WTC11 (cell line): ENCODE data around the gene STX8. TPM values are rescaled to one million over a fixed set of nuclear protein-coding genes. Genes with fewer than 3 reads are reported as not detected.

Experiments
- ATAC-seq: fragments of 200-7000 bp; cut with Tn5 transposase; 2 replicates; pipeline ENCODE4 v1.10.0; 2021; ENCODE audit warnings: mild to moderate bottlenecking, moderate library complexity
- CTCF ChIA-PET: fragments of 300-600 bp; sonication (Branson Sonifier 250); formaldehyde crosslinking; loops from one replicate; lab custom pipeline; 2021; ENCODE audit warnings: antibody characterized with exemption; lab: Charles Lee
- POLR2A ChIA-PET: fragments of 350-600 bp; sonication (Branson Sonifier 250); formaldehyde crosslinking; loops from one replicate; lab custom pipeline; 2021; ENCODE audit warnings: antibody characterized with exemption; lab: Charles Lee
- DNase-seq: peaks from one replicate; pipeline ENCODE4 v3.0.0; 2021; ENCODE audit warnings: low spot score
- H3K27ac Mint-ChIP-seq: 2 replicates; pipeline ENCODE4 v1.8.0; 2021; ENCODE audit warnings: mixed read lengths
- H3K27me3 Mint-ChIP-seq: 2 replicates; pipeline ENCODE4 v1.8.0; 2021; ENCODE audit warnings: low read depth, mild to moderate bottlenecking, moderate library complexity, mixed read lengths
- H3K36me3 Mint-ChIP-seq: 2 replicates; pipeline ENCODE4 v1.8.0; 2021; ENCODE audit warnings: mixed read lengths
- H3K4me1 Mint-ChIP-seq: 2 replicates; pipeline ENCODE4 v1.8.0; 2022; ENCODE audit warnings: mixed read lengths
- H3K4me3 Mint-ChIP-seq: 2 replicates; pipeline ENCODE4 v1.8.0; 2021; ENCODE audit warnings: mild to moderate bottlenecking, moderate library complexity, mixed read lengths
- H3K9me3 Mint-ChIP-seq: 2 replicates; pipeline ENCODE4 v1.8.0; 2021; ENCODE audit warnings: mixed read lengths
- ATF3 ChIP-seq: sonication (generic); formaldehyde crosslinking; conservative IDR thresholded peaks from 2 replicates; pipeline ENCODE4 v1.8.1; 2022; ENCODE audit warnings: mild to moderate bottlenecking, missing genetic modification reagents
- ATF6 ChIP-seq: sonication (generic); formaldehyde crosslinking; IDR thresholded peaks from 2 replicates; pipeline ENCODE4 v1.8.1; 2023; ENCODE audit warnings: mild to moderate bottlenecking, missing genetic modification reagents
- CDX4 ChIP-seq: fragments of 250-450 bp; sonication (Bioruptor Pico); IDR thresholded peaks from 2 replicates; pipeline ENCODE4 v1.9.0; 2021; ENCODE audit warnings: moderate library complexity, mild to moderate bottlenecking, inconsistent platforms, borderline replicate concordance
- CTCF ChIP-seq: fragments of 200-600 bp; IDR thresholded peaks from 2 replicates; pipeline ENCODE4 v1.8.0; 2022; ENCODE audit warnings: antibody characterized with exemption
- FOXK1 ChIP-seq: sonication (generic); formaldehyde crosslinking; IDR thresholded peaks from 2 replicates; pipeline ENCODE4 v1.8.0; 2022; ENCODE audit warnings: mild to moderate bottlenecking, moderate library complexity, missing genetic modification reagents
- IRF2 ChIP-seq: sonication (generic); formaldehyde crosslinking; IDR thresholded peaks from 2 replicates; pipeline ENCODE4 v1.8.0; 2022; ENCODE audit warnings: low read depth, missing genetic modification reagents, borderline replicate concordance
- NR3C1 ChIP-seq: sonication (generic); formaldehyde crosslinking; conservative IDR thresholded peaks from 2 replicates; pipeline ENCODE4 v1.8.1; 2023; ENCODE audit warnings: low read depth, mild to moderate bottlenecking, missing genetic modification reagents
- SMAD3 ChIP-seq: sonication (generic); formaldehyde crosslinking; IDR thresholded peaks from 2 replicates; pipeline ENCODE4 v1.8.0; 2022; ENCODE audit warnings: missing genetic modification reagents, mild to moderate bottlenecking, borderline replicate concordance
- USF2 ChIP-seq: sonication (generic); formaldehyde crosslinking; IDR thresholded peaks from 2 replicates; pipeline ENCODE4 v1.8.1; 2023; ENCODE audit warnings: mild to moderate bottlenecking, missing genetic modification reagents, moderate library complexity
- ZMAT4 ChIP-seq: fragments of 250-450 bp; sonication (Bioruptor Pico); IDR thresholded peaks from 2 replicates; pipeline ENCODE4 v1.9.0; 2021; ENCODE audit warnings: mild to moderate bottlenecking
- ZNF219 ChIP-seq: sonication (generic); formaldehyde crosslinking; IDR thresholded peaks from 2 replicates; pipeline ENCODE4 v1.8.0; 2023; ENCODE audit warnings: missing genetic modification reagents, mild to moderate bottlenecking, borderline replicate concordance
- ZNF317 ChIP-seq: sonication (generic); formaldehyde crosslinking; IDR thresholded peaks from 2 replicates; pipeline ENCODE4 v1.8.1; 2023; ENCODE audit warnings: low read depth, mild to moderate bottlenecking, moderate library complexity, missing genetic modification reagents, borderline replicate concordance
- ZSCAN18 ChIP-seq: fragments of 250-450 bp; sonication (Bioruptor Pico); IDR thresholded peaks from 2 replicates; pipeline ENCODE4 v2.1.2; 2022; ENCODE audit warnings: mild to moderate bottlenecking, moderate library complexity
- total RNA-seq: library from RNA; stranded (reverse); gene quantifications from 3 replicates; pipeline ENCODE4 v1.2.3, GENCODE V29; 2021

The STX8 gene
- total RNA-seq, 1 experiment from 2014 or later: 39.9 TPM

GRCh38 chr17:9292561-9292941 is 283.1 kb downstream of the STX8 start:
- DNase-seq: no peak
- H3K4me1 Mint-ChIP-seq: 0 out of 2 replicates have a peak, but pooled peaks cover under 1% of the 10 kb centered on the region
- no peaks in the 10 kb centered on the region; the same call in 1 of the 2 replicates for H3K9me3 Mint-ChIP-seq
- no peaks in the 10 kb centered on the region for H3K36me3 Mint-ChIP-seq
- ATAC-seq: no peak
- ChIA-PET POLR2A (no interaction called here), CTCF (interaction anchor here (0.6 to 2.3 kb wide), 24 partner anchors 17 to 404 kb away, joined by 3 to 14 read pairs (median 3); partner anchors contain the start of gene CFAP52)
- H3K27ac Mint-ChIP-seq: no peak overlapping the region
- no peak overlapping the region for H3K4me3 Mint-ChIP-seq
- no peaks in the 10 kb centered on the region for H3K27me3 Mint-ChIP-seq
- no peak for TF ChIP-seq ZSCAN18
- TF ChIP-seq ZNF219 (CRISPR knock-in tag): no peak
- TF ChIP-seq ZNF317 (CRISPR knock-in tag): no peak
- TF ChIP-seq CDX4 (CRISPR knock-in tag): no peak
- TF ChIP-seq USF2 (CRISPR knock-in tag): no peak
- TF ChIP-seq IRF2 (CRISPR knock-in tag): no peak
- TF ChIP-seq NR3C1 (CRISPR knock-in tag): no peak
- TF ChIP-seq ZMAT4 (CRISPR knock-in tag): no peak
- no peak for TF ChIP-seq ATF3 (CRISPR knock-in tag)
- TF ChIP-seq FOXK1 (CRISPR knock-in tag): no peak
- no peak for TF ChIP-seq ATF6 (CRISPR knock-in tag)

- H3K4me3 Mint-ChIP-seq: no peak overlapping the region
- ChIA-PET POLR2A (no interaction called here), CTCF (interaction anchor here (0.6 to 2.3 kb wide), 27 partner anchors 9 to 403 kb away, joined by 3 to 14 read pairs (median 3); partner anchors contain the start of gene CFAP52)
- peak; percentile 92 for ATAC-seq
- H3K4me1 Mint-ChIP-seq: peaks cover 6% of the 10 kb centered on the region
- 0 out of 2 replicates have a peak overlapping the region, but pooled peaks have one; percentile 21 for H3K27ac Mint-ChIP-seq
- TF ChIP-seq SMAD3 (CRISPR knock-in tag) (no peak), CTCF (peak; percentile 34; the same call in 1 of the 2 replicates)
- DNase-seq: peak; percentile 49
- H3K36me3 Mint-ChIP-seq: no peaks in the 10 kb centered on the region
- no peaks in the 10 kb centered on the region for H3K27me3 Mint-ChIP-seq
- no peaks in the 10 kb centered on the region; the same call in 1 of the 2 replicates for H3K9me3 Mint-ChIP-seq
These were observed 283.6 kb downstream of the STX8 start for GRCh38 chr17:9291912-9292560.
